Posterior vena cava (tissue), 2 donors: Measurements from ENCODE around the gene TNFRSF9. TPM values are rescaled to one million over a fixed set of nuclear protein-coding genes. Genes with fewer than 3 reads are reported as not detected.
"Not testable (repeated sequence)": the region's sequence is repeated elsewhere in the genome, so short reads cannot be mapped to it uniquely, and the experiment has no call there.

ENCODE experiments used
- DNase-seq: peaks from one replicate; pipeline ENCODE4 v3.0.0-alpha.2; 2020; ENCODE audit warnings: low spot score
- intact Hi-C, 2 donors: fragments of 100-400 bp; cut with DNase I; formaldehyde crosslinking; loops; one replicate each; pipeline versions ENCODE4 v1.14.1 to v1.14.2; 2022 to 2023
- long read RNA-seq, 2 donors: library from polyadenylated mRNA; unstranded; transcript quantifications; one replicate each; pipeline ENCODE4 v2.0.0, GENCODE V29; 2020 to 2021
- total RNA-seq, 2 donors: library from RNA; stranded (reverse); fragmentation: NEBNext Ultra II Directional; extraction: Animal tissue kit (Norgen Biotek cat#: 25700); gene quantifications; one replicate each; pipeline ENCODE4 v1.2.1, GENCODE V29; 2021
- donor health status: DM: yes; HTN: yes; CAD: no.
- donor health status: DM: yes; HTN: yes; CAD: no.

The TNFRSF9 gene
- total RNA-seq, result under 1 TPM in 1 of 2 donors, not detected in 1; 0.19 TPM
- long read RNA-seq, donor 1, result 0 reads
- long read RNA-seq, donor 2, result 0 reads

DNA sequence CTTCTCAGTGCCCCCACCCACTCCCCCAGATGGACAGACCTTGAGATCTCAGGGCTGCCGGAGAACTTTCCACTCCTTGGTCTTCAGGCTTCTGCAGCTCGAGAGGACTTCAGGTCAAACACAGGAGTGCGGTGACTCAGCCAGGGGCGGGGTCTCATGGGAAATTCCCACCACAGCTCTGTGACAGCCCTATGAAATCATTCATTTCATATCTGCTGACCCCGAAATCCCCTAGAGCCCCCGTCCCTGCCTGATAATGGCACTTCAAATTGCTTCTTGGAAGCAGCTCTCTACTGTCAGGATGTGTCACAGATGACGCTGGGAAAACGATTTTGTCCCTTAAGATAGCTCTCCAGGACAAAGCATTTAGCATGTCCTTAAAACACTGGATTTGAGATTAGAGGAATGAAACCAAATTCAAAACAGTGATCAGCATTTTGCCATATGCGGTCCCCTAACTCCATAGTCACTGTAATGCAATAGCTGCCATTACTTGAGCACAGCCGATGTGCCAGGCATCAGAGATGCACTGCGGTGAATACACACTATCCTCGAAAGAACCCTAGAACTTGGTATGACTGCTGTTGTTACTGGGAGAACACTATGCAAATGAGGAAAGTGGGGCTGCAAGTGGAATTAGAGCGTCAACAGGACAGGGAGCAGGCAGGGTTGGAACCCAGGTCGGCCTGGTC, at the start of gene TNFRSF9:
Gene TNFRSF9 (minus strand): TSS at position 95 of the 692 bp plus-strand sequence. CDS start 845 bp downstream, outside the sequence.
- DNase-seq, result no peak
- intact Hi-C loops, result no loop called here

DNA sequence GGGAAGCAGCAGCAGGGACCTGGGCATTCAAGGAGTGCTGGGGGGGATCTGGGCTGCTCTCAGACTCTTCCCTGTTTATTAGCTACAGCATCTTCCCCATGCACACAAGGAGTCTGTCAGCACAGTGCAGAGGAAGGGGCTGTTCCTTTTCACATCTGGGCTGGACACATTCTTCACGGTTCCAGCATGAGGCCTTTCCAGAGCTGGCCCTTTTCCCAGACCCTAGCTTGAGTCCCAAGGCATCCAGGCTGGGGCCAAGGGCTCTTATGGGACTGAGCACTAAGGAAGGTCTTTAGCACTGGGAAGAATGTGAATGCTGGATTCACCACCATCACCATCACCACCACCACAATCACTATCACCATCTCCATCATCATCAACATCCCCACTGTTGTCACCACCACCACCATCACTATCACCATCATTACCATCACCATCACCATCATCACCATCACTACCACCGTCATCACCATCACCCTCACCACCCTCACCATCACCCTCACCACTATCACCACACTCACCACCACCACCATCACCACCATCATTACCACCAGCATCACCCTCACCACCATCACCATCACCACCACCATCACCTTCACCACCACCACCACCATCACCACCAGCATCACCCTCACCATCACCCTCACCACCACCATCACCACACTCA, 49.3 kb upstream of the TNFRSF9 start:
- no peak for DNase-seq
- intact Hi-C loops, result loop anchor here in 1 of 2 donors (10.0 kb wide), 1 partner anchor 325 kb away; the partner anchor contains the start of gene SLC45A1

DNA sequence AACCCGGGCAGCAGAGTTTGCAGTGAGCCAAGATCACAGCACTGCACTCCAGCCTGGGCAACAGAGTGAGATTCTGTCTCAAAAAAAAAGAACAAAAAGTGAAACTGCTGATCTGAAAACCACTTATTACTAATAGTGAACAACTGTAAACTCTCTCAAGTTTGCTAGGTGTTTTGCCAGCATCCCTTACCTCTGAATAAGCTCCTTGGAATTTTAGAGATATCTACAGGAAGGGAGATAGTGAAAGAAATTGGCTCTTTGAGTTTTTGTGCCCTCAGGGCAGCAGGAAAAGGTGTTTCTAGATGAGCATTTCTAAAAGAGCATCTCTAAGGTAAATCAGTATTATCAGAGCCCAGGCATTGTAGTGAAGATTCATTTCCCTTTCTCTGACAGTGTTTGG, 47.9 kb upstream of the TNFRSF9 start:
- no peak for DNase-seq

DNA sequence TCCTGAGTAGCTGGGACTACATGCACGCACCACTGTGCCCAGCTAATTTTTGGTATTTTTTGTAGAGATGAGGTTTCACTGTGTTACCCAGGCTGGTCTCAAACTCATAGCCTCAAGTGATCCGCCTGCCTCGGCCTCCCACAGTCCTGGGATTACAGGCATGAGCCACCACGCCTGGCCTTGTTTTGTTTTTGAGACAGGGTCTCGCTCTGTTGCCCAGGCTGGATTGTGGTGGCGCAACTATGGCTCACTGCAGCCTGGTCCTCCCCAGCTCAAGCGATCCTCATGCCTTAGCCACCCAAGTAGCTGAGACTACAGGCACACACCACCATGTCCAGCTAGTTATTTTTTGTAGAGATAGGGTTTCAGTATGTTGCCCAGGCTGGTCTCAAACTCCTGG, 46.9 kb upstream of the TNFRSF9 start:
- intact Hi-C loops, result loop anchor here in 1 of 2 donors (10.0 kb wide), 1 partner anchor 327 kb away; the partner anchor contains the start of gene SLC45A1
- peak; percentile 44 for DNase-seq

More for the DNA sequence above, 47.9 kb upstream of the TNFRSF9 start:
- intact Hi-C loops, result loop anchor here in 1 of 2 donors (10.0 kb wide), 1 partner anchor 326 kb away; the partner anchor contains the start of gene SLC45A1

DNA sequence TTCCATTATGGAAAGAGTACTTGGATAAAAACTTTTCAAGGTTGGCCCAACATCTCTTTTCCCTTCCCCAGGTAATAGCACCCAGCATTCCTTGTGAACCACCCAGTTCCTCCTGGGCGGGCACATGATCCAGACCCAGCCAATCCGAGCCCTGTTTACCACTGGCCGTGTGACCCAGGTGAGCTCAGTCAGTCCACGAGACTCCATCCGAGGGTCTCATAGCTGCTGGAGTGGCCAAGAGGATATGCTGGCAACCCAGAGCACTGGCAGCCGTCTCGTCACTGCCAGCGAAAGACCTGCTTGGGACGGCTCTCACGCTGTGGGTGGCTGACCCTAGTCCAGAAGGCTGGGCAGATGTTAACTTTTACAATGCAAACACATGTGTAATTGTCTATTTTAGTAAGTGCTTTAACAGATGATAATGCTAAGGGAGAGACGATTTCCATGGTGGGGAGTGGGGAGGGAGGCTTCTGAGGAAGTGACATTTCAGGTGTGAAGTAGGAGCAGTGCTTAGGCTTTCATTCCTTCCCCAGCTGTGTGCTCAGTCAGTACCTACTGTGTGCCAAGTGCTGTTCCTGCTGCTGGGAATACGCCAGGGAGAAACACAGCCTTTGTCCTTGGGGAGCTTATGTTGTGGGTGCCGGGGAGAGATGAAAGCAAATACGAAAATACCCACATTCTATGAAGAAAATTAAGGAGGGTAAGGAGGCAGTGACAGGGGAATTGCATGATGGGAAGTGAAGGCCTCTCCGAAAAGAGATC, 45.4 kb upstream of the TNFRSF9 start:
- peak; percentile 59 for DNase-seq
- intact Hi-C loops, result loop anchor here in 1 of 2 donors (10.0 kb wide), 1 partner anchor 329 kb away; the partner anchor contains the start of gene SLC45A1

DNA sequence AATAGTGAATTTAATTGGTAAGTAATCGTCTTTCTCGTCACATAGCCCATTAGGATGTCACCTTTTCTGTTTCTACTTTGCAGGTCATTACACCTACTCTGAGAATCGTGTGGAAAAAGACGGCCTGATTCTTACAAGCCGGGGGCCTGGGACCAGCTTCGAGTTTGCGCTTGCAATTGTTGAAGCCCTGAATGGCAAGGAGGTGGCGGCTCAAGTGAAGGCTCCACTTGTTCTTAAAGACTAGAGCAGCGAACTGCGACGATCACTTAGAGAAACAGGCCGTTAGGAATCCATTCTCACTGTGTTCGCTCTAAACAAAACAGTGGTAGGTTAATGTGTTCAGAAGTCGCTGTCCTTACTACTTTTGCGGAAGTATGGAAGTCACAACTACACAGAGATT, 44.2 kb upstream of the TNFRSF9 start:
- DNase-seq, result peak; percentile 52
- intact Hi-C loops, result loop anchor here (5.0 to 10.0 kb wide), 4 partner anchors 330 to 742 kb away; partner anchors contain the start of gene SLC45A1 (in 2 of the 2)

DNA sequence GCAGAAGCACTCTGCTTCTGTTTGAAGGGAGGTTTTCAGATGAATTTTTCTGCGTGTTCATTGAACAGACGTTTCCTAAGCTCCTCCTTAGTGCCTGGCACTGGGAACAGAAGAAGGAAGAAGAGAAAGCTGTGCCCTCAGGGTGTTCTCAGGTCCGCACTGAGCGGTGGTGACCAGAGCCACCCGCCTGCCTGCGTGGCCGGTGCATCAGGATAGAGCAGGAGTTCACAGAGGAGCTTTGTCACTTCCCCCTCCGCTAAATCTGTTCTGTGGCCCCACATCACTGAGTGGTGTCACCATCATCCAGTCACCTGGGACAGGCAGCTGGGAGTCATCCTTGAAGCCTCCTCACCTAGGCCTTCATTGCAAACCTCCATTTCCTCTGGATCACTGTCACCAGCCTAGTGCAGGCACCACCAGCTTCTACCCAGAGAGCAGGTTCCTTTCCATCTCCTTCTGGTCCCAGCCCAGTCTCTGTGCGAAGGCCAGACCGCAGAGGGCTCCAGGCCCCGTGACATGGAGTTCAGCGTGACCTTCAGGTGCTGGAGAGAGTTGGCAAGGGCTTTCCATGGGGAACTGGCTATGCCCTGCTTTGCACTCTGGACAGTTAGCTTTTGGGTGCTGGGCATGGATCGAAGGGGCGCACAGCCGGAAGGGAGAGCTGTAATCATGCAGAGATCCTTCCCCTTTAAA, 42.6 kb upstream of the TNFRSF9 start:
- peak; percentile 46 for DNase-seq
- intact Hi-C loops, result loop anchor here (5.0 to 10.0 kb wide), 4 partner anchors 332 to 744 kb away; partner anchors contain the start of gene SLC45A1 (in 2 of the 2)

DNA sequence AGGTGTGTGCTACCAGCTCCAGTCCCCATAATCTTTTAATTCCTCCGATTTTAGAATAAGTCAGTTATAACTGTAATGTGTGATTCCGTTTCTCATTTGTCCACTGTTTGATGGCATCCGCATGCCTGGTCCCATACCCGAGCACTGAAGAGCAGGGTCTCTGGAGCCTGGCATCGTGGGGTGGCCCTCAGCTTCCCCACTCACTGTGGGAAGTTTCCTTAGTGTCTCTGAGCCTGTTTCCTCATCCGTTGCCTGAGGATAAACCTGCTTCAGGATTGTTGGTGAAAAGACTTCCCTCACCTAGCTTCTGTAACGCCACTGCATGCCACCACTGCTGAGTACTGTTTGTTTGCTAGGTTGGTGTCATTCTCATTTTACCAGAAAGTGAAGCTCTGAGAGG, 40.3 kb upstream of the TNFRSF9 start:
- no peak for DNase-seq
- intact Hi-C loops, result loop anchor here (5.0 to 10.0 kb wide), 4 partner anchors 334 to 746 kb away; partner anchors contain the start of gene SLC45A1 (in 2 of the 2)

DNA sequence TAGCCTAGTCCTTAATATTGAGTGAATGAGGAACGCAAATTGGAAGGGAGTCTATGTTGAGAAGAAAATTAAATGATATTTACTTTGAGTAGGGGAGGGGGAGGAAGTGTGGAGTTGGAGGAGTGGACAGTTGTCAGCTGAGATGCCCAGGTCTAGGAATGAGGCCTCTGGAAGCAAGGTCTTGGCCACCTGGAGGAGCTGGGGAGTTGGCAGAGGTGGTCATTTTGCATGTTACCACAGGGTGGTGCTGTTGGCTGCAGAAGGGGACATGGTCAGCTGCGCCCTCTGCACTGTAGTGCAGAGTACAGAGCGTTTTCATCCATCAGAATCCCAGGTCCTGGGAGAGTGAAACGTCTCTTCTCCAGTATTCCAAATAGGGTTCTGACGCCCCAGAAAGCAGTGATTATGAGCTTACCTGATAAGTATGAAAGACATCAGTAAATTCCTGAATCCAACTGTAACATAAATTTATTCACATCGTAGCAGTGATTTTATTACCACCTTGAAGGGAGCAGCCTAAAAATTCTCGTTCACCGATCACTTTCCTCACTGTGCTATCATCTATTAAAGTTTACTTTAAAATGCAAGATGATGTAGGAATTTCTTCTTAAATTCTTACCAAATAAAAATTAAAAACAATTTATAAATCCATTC, 34.7 kb upstream of the TNFRSF9 start:
- intact Hi-C loops, result no loop called here
- no peak for DNase-seq

DNA sequence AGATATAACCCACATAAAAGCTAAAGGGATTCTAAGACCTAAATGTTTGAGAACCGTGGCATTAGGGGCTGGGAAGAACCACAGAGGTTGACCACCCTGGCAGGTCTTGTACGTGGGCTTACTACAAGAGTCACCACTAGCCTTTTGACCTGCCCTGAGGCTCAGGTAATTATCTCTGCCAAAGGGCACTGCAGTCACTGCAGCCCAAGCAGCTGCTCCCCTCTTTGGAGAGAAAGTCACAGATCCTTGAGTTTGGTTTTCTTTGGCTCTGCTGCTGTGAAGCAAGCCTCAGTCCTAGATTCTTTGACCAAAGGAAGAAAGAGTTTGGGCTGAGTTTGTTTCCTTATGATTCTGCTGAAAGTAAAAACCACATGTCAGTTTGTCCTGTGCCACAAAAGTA, 32.4 kb upstream of the TNFRSF9 start:
- no peak for DNase-seq
- intact Hi-C loops, result no loop called here

DNA sequence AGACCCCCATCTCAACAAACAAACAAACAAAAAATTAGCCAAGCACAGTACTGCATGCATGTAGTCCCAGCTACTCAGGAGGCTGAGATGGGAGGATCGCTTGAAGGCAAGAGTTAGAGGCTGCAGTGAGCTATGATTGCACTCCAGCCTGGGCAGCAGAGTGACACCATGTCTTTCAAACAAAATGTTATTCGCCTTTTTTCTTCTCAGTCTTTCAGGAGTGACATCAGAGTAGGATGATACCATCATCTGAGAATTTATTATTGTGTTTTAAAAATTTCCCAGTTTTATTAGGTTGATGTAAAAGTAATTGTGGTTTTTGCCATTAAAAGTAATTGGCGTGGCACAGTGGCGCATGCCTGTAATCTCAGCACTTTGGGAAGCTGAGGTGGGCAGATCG, 31.6 kb upstream of the TNFRSF9 start:
- intact Hi-C loops, result no loop called here

DNA sequence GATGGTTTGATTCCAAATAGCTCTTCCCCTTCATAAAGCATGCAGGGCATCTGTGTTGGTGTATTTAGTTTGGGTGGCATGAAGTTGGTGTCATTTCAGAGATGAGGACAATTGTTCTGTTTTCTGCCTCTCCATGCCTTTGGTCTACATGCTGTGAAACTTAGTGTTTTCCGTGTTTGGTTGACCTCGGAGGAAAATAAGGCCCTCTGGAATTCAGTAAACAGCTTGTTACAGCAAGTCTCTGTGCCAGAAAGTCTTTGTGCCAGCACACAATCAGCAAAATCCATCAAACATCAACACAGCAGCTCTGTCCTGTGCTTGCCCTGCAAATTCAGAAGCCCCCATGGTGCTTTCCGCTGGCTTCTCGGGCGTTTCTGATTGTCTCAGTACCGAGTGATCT, 30.4 kb upstream of the TNFRSF9 start:
- intact Hi-C loops, result no loop called here
- DNase-seq, result no peak

More for the DNA sequence above, 31.6 kb upstream of the TNFRSF9 start:
- DNase-seq, result no peak

DNA sequence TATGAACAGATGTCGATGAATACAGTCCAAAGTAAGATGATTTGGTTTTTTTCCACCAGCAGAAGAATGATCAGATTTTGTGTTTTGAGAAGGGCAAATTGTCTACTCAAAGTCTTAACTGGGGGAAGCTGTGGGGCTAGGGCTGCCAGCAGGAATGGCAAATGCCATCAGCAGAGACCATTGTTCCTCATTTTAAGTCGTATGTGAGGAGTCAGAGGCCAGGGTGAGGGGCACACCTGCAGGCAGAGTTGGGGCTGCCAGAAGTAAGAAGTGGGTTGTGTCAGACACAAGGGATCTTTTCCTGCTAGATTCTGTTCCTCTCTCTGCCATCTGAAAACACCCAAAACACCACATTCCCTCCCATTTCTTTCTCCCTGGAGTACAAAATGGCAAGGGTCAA, 29.6 kb upstream of the TNFRSF9 start:
- intact Hi-C loops, result no loop called here
- no peak for DNase-seq

DNA sequence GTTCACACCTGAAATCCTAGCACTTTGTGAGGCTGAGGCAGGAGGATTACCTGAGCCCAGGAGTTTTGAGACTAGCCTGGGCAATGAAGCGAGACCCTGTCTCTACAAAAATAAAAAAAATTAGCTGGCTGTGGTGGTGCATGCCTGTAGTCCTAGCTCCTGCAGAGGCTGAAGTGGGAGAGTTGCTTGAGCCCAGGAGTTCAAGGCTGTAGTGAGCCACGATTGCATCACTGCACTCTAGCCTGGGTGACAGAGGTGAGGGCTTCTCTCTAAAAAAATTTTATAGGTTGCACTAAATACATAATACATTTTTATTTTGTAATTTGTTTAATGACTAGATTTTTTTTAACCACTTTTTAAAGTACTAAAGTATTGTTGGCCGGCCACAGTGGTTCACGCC, 27.0 kb upstream of the TNFRSF9 start:
- no peak for DNase-seq
- intact Hi-C loops, result no loop called here

DNA sequence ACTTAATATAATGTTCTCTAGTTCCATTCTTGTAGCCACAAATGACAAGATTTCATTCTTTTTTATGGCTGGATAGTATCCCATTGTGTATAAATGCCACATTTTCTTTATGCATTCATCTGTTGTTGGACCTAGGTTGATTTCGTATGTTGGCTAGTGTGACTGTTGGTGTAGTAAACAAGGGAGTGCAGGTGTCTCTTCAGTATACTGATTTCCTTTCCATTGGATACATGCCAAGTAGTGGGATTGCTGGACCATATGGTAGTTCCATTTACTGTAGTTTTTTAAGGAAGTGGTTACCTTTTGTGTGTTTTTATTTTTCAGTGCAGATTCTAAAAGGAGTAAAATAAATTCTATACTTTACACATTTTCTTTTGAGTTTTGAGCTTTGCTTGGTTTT, 26.6 kb upstream of the TNFRSF9 start:
- DNase-seq, result no peak
- intact Hi-C loops, result no loop called here

DNA sequence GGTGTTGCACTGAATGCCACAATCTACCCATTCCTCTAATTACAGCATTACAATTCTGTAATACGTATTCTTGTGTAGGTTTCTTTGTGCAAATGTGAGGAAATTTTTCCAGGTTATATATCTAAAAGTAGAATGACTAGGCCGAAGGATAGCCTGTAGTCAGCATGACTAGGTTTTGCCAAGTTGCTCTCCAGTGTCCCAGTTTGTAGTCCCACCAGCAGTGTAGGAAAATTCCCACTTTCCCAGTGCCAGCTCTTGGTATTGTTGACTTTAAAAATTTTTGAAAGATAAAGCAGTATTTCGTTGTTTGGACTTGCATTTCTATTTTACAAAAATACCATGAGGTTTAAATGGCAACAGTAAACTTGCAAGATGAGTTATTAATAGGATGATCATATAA, 23.8 kb upstream of the TNFRSF9 start:
- DNase-seq, result no peak
- intact Hi-C loops, result no loop called here

DNA sequence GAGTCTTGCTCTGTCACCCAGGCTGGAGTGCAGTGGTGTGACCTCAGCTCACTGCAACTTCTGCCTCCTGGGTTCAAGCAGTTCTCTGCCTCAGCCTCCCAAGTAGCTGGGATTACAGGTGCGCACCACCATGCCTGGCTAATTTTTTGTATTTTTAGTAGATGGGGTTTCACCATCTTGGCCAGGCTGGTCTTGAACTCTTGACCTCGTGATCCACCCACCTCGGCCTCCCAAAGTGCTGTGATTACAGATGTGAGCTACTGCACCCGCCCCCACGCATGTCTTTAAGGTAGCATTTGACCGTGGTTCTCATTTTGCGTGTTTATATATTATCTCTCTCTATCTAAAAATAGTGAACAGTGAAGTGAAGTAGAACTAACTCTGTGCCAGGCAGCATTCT, 23.2 kb upstream of the TNFRSF9 start:
- intact Hi-C loops, DNase-seq: not testable (repeated sequence)

DNA sequence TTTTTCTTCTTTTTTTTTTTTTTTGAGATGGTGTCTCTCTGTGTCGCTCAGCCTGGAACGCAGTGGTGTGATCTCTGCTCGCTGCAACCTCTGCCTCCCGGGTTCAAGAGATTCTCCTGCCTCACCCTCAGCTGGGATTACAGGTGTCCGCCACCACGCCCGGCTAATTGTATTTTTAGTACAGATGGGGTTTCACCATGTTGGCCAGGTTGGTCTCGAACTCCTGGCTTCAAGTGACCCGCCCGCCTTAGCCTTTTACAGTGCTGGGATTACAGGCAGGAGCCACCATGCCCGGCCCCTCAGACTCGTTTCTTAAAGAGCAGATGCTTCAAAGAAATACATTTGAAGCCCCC, 22.7 kb upstream of the TNFRSF9 start:
- DNase-seq, intact Hi-C loops: not testable (repeated sequence)
